IMR-90 (cell line): Measurements from ENCODE around the gene FRMD3. TPM values are rescaled to one million over a fixed set of nuclear protein-coding genes. Genes with fewer than 3 reads are reported as not detected.

ENCODE experiments used
- ATAC-seq: fragments of 200-7000 bp; cut with Tn5 transposase; 2 replicates; pipeline ENCODE4 v1.9.1; 2020; ENCODE audit warnings: low read depth, mild to moderate bottlenecking, moderate library complexity
- BruUV-seq: library from RNA; stranded (reverse); fragments of 400-500 nt; replicated peaks from 2 replicates; lab custom pipeline; 2021; lab: Mats Ljungman, UMichigan
- CTCF ChIA-PET: fragments of 300-600 bp; formaldehyde crosslinking; extraction: SDS; loops from one replicate; lab custom pipeline; 2021; ENCODE audit warnings: antibody characterized with exemption; lab: Yijun Ruan, JAX
- POLR2A ChIA-PET: fragments of 300-600 bp; sonication (Branson Sonifier 250); formaldehyde crosslinking; loops from one replicate; lab custom pipeline; 2022; ENCODE audit warnings: antibody characterized with exemption; ENCODE audit not compliant: unreplicated experiment; lab: Charles Lee
- DNase-seq: peaks from one replicate; pipeline ENCODE4 v3.0.0; 2013
- H2AFZ ChIP-seq: replicated peaks from 2 replicates; pipeline ENCODE3; 2013; ENCODE audit warnings: low read length, mild to moderate bottlenecking; ENCODE audit not compliant: poor library complexity
- H2AK5ac ChIP-seq: 2 replicates; pipeline ENCODE4 v1.6.1; 2013; ENCODE audit warnings: low read depth, low read length, inconsistent platforms
- H2AK9ac ChIP-seq: replicated peaks from 2 replicates; pipeline ENCODE3; 2013; ENCODE audit warnings: mild to moderate bottlenecking, low read depth, low read length, moderate library complexity; ENCODE audit not compliant: poor library complexity
- H2BK120ac ChIP-seq: 2 replicates; pipeline ENCODE4 v1.6.1; 2013; ENCODE audit warnings: low read depth, low read length, inconsistent platforms
- H2BK15ac ChIP-seq: 3 replicates; pipeline ENCODE4 v1.6.1; 2013; ENCODE audit warnings: low read depth, low read length, inconsistent platforms
- H2BK20ac ChIP-seq: 2 replicates; pipeline ENCODE4 v1.6.1; 2013; ENCODE audit warnings: low read depth, mild to moderate bottlenecking, inconsistent platforms, low read length, moderate library complexity
- H2BK5ac ChIP-seq: 2 replicates; pipeline ENCODE4 v1.6.1; 2013; ENCODE audit warnings: mild to moderate bottlenecking, low read depth, low read length, inconsistent platforms; ENCODE audit not compliant: poor library complexity, severe bottlenecking
- H3K14ac ChIP-seq: replicated peaks from 2 replicates; pipeline ENCODE4 v1.6.1; 2013; ENCODE audit warnings: low read depth, low read length, inconsistent platforms
- H3K18ac ChIP-seq: 2 replicates; pipeline ENCODE4 v1.6.1; 2013; ENCODE audit warnings: low read depth, low read length, control low read depth
- H3K23ac ChIP-seq: 2 replicates; pipeline ENCODE4 v1.6.1; 2013; ENCODE audit warnings: low read depth, low read length, inconsistent platforms
- H3K27ac ChIP-seq: 2 replicates; pipeline ENCODE4 v1.5.1; 2013; ENCODE audit warnings: mild to moderate bottlenecking, control low read depth, low read length; ENCODE audit not compliant: insufficient read depth
- H3K27me3 ChIP-seq: 2 replicates; pipeline ENCODE4 v1.6.1; 2013; ENCODE audit warnings: low read length; ENCODE audit not compliant: control insufficient read depth, insufficient read depth
- H3K36me3 ChIP-seq: 2 replicates; pipeline ENCODE4 v1.6.1; 2013; ENCODE audit warnings: low read length, mixed read lengths; ENCODE audit not compliant: control insufficient read depth, insufficient read depth
- H3K4ac ChIP-seq: 2 replicates; pipeline ENCODE4 v1.6.1; 2013; ENCODE audit warnings: low read depth, low read length, inconsistent platforms
- H3K4me1 ChIP-seq: 2 replicates; pipeline ENCODE4 v1.6.1; 2013; ENCODE audit warnings: low read length, mixed read lengths; ENCODE audit not compliant: control insufficient read depth, insufficient read depth
- H3K4me2 ChIP-seq: 2 replicates; pipeline ENCODE4 v1.6.1; 2013; ENCODE audit warnings: low read depth, mild to moderate bottlenecking, control low read depth, low read length, moderate library complexity
- H3K4me3 ChIP-seq: 2 replicates; pipeline ENCODE4 v1.5.1; 2013; ENCODE audit warnings: low read depth, mild to moderate bottlenecking, control low read depth, low read length, moderate library complexity; ENCODE audit not compliant: insufficient read depth
- H3K56ac ChIP-seq: 2 replicates; pipeline ENCODE4 v1.6.1; 2013; ENCODE audit warnings: low read length, inconsistent platforms; ENCODE audit not compliant: insufficient read depth; ENCODE audit errors: extremely low read depth
- H3K79me1 ChIP-seq, 2 experiments: 2 replicates each; pipeline ENCODE4 v1.6.1; 2013; ENCODE audit warnings: low read length in 2 of 2, inconsistent platforms in 1 of 2, low read depth in 1 of 2
- H3K9ac ChIP-seq: 2 replicates; pipeline ENCODE4 v1.6.1; 2013; ENCODE audit warnings: low read depth, low read length, control low read depth
- H3K9me1 ChIP-seq: 2 replicates; pipeline ENCODE4 v1.6.1; 2013; ENCODE audit warnings: low read length, inconsistent platforms; ENCODE audit not compliant: insufficient read depth
- H3K9me3 ChIP-seq: 2 replicates; pipeline ENCODE4 v1.6.1; 2013; ENCODE audit warnings: low read length; ENCODE audit not compliant: control insufficient read depth, insufficient read depth
- H4K20me1 ChIP-seq: 2 replicates; pipeline ENCODE4 v1.6.1; 2013; ENCODE audit warnings: low read length, inconsistent platforms; ENCODE audit not compliant: insufficient read depth
- H4K5ac ChIP-seq: 2 replicates; pipeline ENCODE4 v1.6.1; 2013; ENCODE audit warnings: mild to moderate bottlenecking, low read depth, low read length, control low read depth
- H4K8ac ChIP-seq, 2 experiments: 2 replicates each; pipeline ENCODE4 v1.6.1; 2013; ENCODE audit warnings: low read depth in 2 of 2, low read length in 2 of 2, control low read depth in 1 of 2, inconsistent platforms in 1 of 2
- H4K91ac ChIP-seq: 2 replicates; pipeline ENCODE4 v1.6.1; 2013; ENCODE audit warnings: low read depth, low read length, inconsistent platforms; ENCODE audit not compliant: insufficient read depth
- MAFK ChIP-seq: IDR thresholded peaks from 2 replicates; pipeline ENCODE4 v1.6.1; 2012; ENCODE audit warnings: low read depth, low read length, improper control_type of control experiment
- RCOR1 ChIP-seq: IDR thresholded peaks from 2 replicates; pipeline ENCODE4 v1.6.1; 2012; ENCODE audit warnings: mild to moderate bottlenecking, low read length, improper control_type of control experiment; ENCODE audit not compliant: insufficient replicate concordance
- RFX5 ChIP-seq: IDR thresholded peaks from 2 replicates; pipeline ENCODE4 v1.8.0; 2012; ENCODE audit warnings: low read depth, mild to moderate bottlenecking, low read length, moderate library complexity
- SMC3 ChIP-seq: fragments of 150-350 bp; IDR thresholded peaks from 2 replicates; pipeline ENCODE4 v1.6.1; 2016; ENCODE audit warnings: low read depth, mild to moderate bottlenecking, antibody characterized with exemption, low read length, moderate library complexity
- WGBS, 2 experiments: methylation state at CpG; one replicate each; pipeline versions ENCODE4 v1.1.5 to v1.1.7; 2013; ENCODE audit warnings: missing lambda C conversion rate in 2 of 2; ENCODE audit not compliant: insufficient read length in 1 of 2; ENCODE audit errors: extremely low coverage in 2 of 2; 5-methylcytosine and 5-hydroxymethylcytosine counted together
- dilution Hi-C: fragments of 300-500 bp; cut with HindIII; formaldehyde crosslinking; loops from one replicate; pipeline ENCODE4 v1.14.3; 2018; ENCODE audit warnings: low sequenced_read_pairs; ENCODE audit not compliant: unreplicated experiment
- in situ Hi-C: fragments of 300-500 bp; cut with MboI; formaldehyde crosslinking; loops from 3 replicates; pipeline ENCODE4 v1.14.3; 2019; ENCODE audit warnings: low sequenced_read_pairs, inconsistent platforms, mixed read lengths
- intact Hi-C: fragments of 100-400 bp; cut with micrococcal nuclease; formaldehyde crosslinking; loops from 2 replicates; pipeline ENCODE4 v1.10.0; 2022
- polyA plus RNA-seq, 3 experiments: library from polyadenylated mRNA; depleted of rRNA; stranded (reverse); fragments of >200 nt; gene quantifications; 2 replicates each; pipeline ENCODE4 v1.2.3, GENCODE V29; 2012; ENCODE audit warnings: low replicate concordance in 1 of 3
- total RNA-seq: library from RNA; depleted of rRNA; stranded (reverse); fragments of >200 nt; gene quantifications from 2 replicates; pipeline ENCODE4 v1.2.3, GENCODE V29; 2012
- TF ChIP-seq, protein P1 (sequence below): fragments of 150-350 bp; IDR thresholded peaks from 2 replicates; pipeline ENCODE4 v1.6.1; 2016; ENCODE audit warnings: low read depth, mild to moderate bottlenecking, low read length, moderate library complexity, borderline replicate concordance

Gene FRMD3
- total and polyA plus RNA-seq, 2 of the 4 experiments (the other 2 are of a cell fraction), result 0.02 to 0.18 TPM

DNA sequence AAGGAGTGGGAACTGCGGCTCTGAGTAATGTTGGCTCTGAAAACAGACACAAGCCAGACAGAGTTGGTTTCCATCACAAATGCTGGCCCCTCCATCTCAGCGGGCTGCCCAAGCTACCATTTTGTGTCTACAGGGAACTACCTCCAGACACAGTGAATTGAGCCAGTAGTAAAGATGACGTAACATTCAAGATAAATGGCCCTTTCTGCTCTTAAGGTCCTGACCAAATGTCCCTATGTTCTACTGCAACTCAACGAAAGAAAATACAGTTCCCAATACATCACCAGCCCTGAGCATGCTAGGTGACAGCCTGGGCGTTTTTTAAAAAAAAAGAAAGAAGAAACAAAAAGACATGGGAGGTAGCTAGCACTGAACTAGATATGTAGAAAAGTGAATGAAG, 247.5 kb downstream of the FRMD3 start:
- Histone ChIP-seq H3K23ac (no peak overlapping the region), H2BK120ac (no peak overlapping the region), H2AFZ (no peak overlapping the region), H3K4ac (no peak overlapping the region), H3K79me1 (no peaks in the 10 kb centered on the region), H3K4me3 (no peak overlapping the region), H3K14ac (no peak overlapping the region), H4K8ac (no peak overlapping the region), H3K27ac (no peak overlapping the region), H3K9me3 (peaks cover 11% of the 10 kb centered on the region; the same call in 1 of the 2 replicates), H3K36me3 (no peaks in the 10 kb centered on the region), H2BK15ac (no peak overlapping the region), H2BK5ac (no peak overlapping the region), H3K4me1 (no peaks in the 10 kb centered on the region), H4K5ac (no peak overlapping the region), H3K56ac (no peak overlapping the region), H4K91ac (no peak overlapping the region), H4K20me1 (no peaks in the 10 kb centered on the region), H3K9ac (no peak overlapping the region), H3K18ac (no peak overlapping the region), H2BK20ac (no peak overlapping the region), H3K27me3 (no peaks in the 10 kb centered on the region), H2AK5ac (no peak overlapping the region), H3K9me1 (no peaks in the 10 kb centered on the region), H2AK9ac (no peak overlapping the region), H3K4me2 (no peak overlapping the region)
- POLR2A ChIA-PET, result no interaction called here
- CTCF ChIA-PET, result no interaction called here
- DNase-seq (no peak), ATAC-seq (no peak)
- TF ChIP-seq MAFK (no peak), RFX5 (no peak), SMC3 (no peak), RCOR1 (no peak)
- TF ChIP-seq, protein P1, sequence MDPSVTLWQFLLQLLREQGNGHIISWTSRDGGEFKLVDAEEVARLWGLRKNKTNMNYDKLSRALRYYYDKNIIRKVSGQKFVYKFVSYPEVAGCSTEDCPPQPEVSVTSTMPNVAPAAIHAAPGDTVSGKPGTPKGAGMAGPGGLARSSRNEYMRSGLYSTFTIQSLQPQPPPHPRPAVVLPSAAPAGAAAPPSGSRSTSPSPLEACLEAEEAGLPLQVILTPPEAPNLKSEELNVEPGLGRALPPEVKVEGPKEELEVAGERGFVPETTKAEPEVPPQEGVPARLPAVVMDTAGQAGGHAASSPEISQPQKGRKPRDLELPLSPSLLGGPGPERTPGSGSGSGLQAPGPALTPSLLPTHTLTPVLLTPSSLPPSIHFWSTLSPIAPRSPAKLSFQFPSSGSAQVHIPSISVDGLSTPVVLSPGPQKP, result no peak
- BruUV-seq, result no TSS peak
- intact Hi-C loops (no loop called here), dilution Hi-C loops (no loop called here), in situ Hi-C loops (no loop called here)
- no CpG with 5 or more reads among the region's 5 CpGs for WGBS, 2 experiments
